GM18526 (cell line): ENCODE measurements around the gene ONECUT3.

ENCODE experiments used
- POLR2A ChIP-seq: IDR thresholded peaks from 3 replicates; pipeline ENCODE4 v1.6.1; 2011; ENCODE audit not compliant: insufficient read length; ENCODE audit errors: extremely low read depth

ONECUT3 gene

DNA sequence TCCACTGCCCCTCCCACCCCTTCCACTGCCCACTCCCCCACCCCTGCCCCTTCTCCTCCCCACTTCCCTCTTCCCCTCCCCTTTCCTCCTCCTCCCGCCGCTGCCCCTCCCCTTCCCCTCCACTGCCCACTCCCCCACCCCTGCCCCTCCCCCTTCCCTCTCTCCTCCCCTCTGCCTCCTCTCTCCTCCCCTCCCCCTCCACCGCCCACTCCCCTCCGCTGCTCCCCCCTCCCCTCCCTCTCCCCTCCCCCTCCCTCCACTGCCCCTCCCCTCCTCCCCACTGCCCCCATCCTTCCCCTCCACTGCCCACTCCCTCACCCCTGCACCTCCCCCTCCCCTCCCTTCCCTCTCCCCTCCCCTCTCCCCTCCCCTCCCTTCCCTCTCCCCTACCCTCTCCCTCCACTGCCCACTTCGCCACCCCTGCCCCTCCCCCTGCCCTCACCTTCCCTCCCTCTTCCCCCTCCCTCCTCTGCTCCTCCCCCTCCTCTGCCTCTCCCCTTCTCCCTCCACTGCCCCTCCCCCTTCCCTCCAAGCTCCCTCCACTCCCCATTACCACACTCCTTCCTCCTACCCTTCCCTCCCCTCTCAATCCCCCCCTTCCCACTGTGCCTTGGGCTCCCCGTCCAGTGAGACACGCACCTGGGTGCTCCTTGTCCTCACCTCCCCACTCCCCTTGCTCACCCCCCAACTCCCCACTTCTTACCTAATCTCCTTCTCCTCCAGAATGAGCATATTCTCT lies 36.9 kb downstream of the ONECUT3 start:
- no peak for TF ChIP-seq POLR2A

DNA sequence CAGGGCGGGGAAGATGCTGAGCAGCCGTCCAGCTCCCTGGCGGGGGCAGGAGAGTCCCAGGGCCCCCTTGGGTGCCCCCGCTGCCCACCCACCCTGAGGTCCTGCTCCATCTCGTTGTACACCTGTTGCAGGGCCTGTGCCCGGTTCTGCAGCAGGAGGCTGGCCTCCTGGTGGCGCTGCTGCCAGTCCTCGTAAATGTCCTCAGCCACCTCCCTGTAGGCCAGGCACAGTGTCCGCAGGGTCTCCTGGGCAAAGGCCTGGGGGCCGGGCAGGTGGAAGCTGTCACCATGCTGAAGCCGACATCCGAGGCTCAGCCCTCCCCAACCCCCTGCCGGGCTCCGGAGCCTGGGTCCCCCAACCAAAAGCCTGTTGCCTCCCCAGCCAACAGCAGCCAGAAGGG lies 38.6 kb downstream of the ONECUT3 start:
- no peak for TF ChIP-seq POLR2A

DNA sequence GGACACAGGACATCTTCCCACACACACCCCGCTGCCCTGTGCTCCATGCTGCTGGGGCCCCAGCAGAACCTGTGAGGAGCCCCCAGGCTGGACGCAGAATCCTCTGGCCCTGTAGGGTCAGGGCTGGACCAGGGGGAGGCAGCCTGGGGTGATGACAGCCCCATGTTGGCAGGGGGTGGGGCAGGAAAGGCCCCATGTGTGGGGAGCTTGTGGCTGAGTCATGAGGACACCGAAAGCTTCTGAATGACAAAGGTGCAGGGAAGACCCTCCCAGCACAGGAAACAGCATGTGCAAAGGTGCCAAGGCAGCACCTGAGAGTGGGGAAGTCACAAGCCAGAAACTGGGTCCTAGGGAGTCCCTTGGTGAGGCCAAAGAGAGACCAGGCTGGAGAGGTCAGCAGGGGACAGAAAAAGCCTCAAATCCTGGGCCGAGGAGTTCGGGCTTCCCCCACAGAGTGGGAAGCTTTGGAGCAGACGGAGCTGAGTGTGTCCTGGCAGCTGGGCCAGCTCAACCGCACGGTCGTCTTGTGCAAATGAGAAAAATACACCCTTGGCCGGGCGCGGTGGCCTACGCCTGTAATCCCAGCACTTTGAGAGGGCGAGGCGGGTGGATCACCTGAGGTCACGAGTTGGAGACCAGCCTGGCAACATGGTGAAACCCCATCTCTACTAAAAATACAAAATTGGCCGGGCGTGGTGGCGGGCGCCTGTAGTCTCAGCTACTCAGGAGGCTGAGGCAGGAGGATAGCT lies 41.3 kb downstream of the ONECUT3 start:
- no peak for TF ChIP-seq POLR2A

DNA sequence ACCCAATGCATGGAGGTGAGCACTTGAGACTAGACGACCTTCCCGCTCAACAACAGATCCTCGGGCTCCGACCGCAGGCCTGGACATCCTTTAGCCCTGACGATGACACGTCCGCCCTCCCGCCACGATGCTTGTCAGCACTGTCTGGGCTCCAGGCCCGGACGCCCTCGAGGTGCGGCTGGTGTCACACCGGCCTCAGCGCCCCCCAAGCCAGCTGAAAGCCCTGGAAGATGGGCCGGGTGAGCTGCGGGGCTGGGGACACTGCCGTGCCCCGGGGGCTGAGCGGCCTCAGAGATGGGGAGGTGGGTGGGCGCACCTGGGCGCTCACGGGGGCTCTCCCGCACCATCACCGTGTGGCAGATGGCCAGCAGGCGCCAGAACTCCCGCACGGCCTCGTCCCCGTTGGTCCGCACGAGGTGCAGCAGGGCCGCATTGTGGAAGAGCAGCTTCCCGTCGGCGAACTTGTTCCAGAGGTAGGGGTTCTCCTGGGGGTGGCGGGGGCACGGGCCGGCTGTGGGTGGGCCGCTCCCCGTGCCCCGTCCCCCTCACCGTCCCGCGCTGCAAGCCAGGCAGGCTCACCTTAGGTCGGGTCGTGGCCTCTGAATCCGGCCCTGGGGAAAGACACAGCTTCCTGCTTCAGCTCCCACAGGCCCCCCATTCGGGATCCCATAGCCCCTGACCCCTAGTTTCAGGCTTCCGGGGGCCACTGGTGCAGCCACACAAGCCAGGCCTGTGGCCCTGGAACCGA lies 43.3 kb downstream of the ONECUT3 start:
- TF ChIP-seq POLR2A: no peak

DNA sequence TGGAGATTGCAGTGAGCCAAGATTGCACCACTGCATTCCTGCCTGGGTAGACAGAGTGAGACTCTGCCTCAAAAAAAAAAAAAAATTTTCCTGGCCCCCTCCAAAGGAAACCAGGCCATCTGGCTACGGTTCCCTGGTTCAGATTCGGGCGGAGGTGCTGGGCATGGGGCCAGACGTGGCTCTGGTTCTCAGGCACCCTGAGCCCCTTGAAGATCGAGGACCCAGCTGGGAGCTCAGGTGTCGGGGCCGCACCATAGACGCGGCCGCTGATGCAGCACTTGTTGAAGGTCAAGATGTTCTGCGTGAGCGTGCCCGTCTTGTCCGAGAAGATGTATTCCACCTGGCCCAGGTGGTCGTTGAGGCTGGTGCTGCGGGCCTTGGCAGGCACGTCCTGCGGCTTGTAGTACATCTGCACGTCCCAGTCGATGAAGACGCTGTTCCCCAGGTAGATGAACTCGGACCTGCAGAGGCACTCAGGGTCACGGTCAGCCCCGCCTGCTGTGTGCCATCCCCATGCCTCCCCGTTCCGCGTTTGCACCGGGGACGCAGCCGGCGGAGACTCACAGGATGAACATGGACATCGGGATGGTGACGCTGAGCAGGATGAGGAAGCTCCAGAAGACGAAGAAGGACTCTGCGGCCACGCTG lies 46.5 kb downstream of the ONECUT3 start:
- no peak for TF ChIP-seq POLR2A

DNA sequence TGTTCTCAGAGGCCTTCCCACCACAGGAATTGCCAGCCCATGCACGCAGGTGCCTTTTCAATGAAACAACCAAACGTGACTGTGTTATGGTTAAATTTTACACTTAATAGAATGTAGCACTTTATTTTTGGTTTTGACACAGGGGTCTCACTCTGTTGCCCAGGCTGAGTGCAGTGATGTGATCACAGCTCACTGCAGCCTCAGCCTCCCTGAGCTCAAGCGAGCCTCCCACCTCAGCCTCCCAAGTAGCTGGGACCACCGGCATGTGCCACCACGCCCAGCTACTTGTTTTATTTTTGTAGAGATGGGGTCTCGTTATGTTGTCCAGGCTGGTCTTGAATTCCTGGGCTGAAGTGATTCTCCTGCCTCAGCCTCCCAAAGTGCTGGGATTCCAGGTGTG lies 51.6 kb downstream of the ONECUT3 start:
- TF ChIP-seq POLR2A: no peak

DNA sequence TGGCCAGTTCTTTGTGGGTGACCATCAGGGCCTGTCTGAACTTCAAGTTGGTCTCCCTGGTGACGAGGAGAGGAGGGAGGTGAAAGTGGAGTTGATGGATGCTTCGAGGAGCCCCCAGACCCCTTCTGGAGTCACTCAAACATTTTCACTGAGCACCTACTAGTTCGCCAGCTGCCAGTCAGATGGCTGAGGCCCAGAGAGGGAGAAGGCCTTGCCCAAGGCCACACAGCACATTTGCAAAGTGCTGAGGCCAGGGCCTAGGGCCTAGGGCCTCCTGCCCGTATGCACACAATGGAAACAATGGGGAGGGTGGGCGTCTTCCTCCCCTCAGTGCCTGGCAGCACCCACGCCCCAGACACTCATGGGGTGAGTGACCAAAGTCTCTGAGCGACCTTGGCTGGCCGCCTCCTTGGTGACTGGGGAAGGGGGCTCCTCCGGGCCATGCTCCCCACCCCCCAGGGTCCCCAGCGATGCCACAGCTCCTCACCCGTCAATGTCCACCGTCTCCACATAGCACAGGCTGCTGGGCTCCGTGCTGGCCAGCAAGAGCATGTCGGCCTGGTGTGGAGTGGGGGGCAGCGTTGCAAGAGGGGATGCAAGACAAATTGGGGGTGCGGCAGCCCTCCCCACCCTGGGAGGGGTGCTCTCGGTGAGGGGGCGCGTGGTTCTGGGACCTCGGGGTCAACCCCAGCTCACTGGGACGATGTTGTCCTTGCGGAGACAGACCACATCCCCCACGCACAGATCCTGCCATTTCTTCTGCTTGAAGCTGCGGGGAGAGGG lies 52.3 kb downstream of the ONECUT3 start:
- no peak for TF ChIP-seq POLR2A

DNA sequence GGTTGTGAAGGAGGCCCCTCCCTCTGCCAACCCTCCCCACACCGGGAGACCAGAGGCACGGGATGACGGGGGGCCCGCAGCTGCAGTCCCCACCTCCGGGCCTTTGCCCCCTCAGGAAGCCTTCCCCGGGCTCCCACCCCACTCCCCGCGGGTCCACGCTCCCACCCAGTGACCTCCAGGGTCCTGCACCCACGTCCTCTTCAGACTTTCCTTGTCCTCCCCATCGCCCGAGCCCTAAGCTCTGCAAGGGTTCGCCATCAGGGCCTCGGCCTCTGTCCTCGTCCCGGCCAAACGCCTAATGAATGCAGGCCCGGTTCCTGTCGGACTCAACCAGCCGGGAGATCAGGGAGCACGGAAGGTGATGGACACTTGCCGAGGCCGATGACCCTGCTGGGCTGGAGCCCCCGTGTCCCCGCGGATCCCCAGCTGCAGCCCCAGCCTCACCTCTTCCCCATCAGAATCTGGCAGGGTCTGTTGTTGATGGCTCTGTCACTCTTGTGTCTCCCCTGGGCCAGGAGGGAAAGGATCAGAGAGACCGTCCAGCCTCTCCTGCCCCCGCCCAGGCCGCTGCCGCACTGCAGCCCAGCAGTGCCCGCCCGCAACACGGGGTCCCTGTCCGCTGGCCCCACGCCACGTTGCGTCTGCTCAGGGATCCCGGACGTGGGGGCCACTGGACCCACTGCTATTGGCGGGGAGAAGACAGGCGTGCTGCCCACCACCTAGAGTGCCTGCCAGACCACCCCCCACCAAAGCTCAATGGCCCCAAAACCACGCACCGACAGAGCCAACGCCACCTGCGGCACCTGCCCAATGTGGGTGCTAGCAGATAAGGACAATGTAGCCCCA lies 53.1 kb downstream of the ONECUT3 start:
- TF ChIP-seq POLR2A: no peak

DNA sequence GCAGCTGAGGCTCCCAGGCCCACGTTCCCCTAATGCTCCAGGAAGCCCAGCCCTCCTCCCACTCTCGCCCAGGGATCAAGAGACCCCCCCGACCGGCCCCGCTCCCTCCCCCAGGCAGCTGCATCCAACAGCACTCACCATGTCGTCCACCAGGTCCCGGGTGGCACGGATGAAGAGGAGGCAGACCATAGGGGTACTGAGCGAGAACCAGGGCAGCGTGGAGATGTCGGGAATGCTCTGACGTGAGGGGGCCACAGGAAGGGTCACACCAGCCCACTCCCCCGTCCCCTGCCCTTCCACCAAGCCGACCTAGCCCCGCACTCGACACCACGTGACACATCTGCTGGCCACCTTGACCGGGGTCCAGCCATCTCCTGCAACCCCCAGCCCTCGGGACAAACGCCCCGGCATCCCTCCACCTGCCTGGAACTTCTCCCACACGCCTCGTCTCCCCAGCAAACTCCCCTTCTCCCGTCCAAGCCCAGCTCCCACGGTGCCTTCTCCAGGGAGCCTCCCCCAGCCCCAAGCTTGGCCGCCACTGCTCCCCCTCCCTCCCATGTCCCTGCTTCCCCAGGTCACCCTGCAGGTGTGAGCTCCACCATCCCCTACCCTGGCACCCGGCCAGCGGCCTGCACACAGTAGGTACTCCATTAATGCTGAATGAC lies 53.9 kb downstream of the ONECUT3 start:
- TF ChIP-seq POLR2A: no peak

DNA sequence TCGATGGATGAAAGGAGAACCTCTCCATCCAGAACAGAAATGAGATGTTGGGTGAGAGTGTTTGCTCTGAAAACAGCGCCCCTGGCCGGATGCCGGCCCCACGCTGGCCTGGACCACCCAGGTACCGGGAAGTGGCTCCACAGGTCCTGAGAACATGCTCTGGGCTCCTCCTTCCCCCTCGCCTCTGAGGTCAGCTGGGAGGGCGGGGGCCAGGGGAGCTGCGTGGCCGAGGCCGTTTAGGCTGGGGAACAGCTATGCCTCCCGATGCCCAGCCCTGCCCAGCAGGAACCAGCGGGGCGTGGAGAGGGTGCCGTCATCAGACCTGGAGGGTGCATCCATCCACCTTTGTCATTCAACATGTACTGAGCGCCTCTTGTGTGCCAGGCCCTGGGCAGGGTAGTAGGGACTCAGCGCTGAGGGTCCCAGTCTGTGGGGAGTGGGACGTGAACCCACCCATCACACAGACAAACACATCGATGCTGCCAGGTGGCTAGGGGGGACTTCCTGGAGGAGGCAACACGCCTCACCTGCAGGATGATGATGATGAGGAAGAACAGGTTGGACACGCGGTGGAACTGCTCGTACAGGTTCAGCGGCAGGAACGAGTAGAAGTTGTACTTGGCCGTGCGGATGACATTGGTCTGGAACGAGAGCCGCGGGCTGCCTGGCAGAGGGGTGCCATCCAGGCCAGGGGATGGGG lies 54.5 kb downstream of the ONECUT3 start:
- no peak for TF ChIP-seq POLR2A

DNA sequence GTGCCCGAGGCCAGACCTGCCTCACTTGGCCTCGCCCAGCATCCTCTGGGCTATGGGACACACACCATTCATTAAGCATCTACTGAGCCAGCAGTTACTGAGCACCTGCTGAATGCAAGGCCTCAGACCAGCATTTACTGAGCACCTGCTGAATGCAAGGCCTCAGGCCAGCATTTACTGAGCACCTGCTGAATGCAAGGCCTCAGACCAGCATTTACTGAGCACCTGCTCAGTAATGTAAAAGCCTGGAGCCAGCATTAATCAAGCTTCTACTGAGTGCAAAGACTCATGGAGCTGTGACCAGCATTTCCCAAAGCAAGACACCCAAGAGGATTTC lies 55.1 kb downstream of the ONECUT3 start:
- TF ChIP-seq POLR2A: no peak

DNA sequence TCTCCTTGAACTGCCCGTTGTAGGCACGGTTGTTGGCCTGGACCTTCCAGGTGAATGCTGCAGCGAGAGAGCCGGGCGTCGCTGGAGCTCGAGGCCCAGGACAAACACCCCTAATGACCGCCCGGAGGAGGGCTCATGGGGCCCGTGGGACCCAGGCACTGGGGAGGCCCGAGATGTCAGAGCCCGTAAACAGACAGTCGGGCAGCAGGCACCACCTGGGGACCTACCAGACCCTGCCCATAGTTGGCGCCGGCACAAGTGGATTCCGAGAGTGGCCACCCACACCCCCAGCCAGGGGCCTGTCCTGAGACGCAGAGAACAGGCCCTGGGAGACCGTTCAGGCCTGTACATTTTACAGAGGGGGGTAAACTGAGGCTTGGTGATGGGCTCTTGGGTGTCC lies 56.4 kb downstream of the ONECUT3 start:
- TF ChIP-seq POLR2A: no peak
